GM21825 (cell line): ENCODE results near the gene RCSD1.
"Not testable (repeated sequence)": the region's sequence is repeated elsewhere in the genome, so short reads cannot be mapped to it uniquely, and the experiment has no call there.

Source experiments
- ATAC-seq: cut with Tn5 transposase; IDR thresholded peaks from one replicate; pipeline ENCODE4 v1.9.1; 2021; ENCODE audit warnings: mild to moderate bottlenecking, moderate library complexity; ENCODE audit not compliant: unreplicated experiment

RCSD1 gene

DNA sequence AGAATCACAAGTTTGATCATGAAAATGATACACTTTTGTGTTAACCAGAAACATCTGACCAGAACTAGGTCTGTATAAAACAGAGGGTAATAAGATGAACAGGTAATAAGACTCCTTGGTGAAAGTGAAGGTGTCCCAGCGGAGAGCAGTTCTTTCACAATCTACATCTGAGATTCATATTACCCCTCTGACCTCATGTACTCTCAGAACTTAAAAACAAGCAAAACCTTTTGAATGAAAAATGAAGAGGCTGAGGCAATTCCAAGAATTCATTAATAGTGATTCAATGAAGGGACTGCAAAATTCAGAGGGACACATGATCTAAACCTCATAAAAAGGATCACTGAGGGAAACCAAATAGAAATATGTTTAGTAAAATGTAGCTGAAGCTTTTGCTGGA, 80.8 kb downstream of the RCSD1 start:
- ATAC-seq, result no peak

DNA sequence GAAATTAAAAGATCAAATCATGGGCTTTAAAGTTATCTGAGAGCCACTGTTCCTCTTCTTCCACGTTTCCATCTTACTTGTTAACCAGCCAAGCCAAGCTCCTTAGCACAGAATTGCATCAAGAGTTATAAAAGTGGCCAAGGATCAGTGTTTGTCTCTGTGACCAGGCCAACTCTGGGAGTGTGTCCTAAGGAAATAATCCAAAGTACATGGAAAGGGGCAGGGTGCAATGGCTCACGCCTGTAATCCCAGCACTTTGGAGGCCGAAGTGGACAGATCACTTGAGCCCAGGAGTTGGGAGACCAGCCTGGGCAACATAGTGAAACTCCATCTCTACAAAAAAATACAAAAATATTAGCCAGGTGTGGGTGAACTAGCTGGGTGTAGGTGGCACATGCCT, 81.8 kb downstream of the RCSD1 start:
- no peak for ATAC-seq

DNA sequence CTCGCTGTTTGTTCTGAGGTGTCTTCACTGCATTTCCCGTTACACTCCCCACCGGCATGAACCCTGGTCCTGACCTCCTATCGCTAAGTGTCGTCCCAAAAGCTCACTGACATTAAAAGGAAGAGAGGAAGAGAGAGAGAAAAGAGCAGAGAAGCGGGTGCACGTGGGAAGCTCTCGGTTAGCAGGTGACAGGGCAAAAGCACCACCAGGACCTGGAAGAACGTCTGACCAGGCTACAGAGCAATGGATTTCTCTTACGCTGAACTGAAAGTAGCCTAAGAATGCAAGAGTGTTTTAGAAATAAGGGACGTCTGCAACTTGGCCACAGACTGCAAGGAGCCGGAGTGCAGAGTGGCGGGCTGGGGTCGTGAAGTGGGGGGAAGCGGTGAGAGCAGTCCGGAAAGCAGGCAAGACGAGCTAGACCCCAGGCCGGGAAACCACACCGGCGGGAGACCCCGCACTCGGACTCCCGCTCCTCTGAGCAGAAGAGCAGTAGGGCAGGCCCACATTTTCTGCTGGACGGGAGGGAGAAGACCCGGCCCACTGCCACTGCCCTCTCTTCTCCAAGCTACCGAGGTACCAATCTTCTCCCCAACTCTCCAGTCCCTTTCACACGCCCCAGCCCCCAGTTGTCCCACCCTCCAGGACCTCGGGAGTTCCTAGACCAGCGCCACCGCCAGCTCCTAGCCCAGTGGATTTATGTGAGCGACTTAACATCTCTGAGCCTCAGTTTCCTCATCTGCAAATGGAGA, 83.5 kb downstream of the RCSD1 start:
- no peak for ATAC-seq

DNA sequence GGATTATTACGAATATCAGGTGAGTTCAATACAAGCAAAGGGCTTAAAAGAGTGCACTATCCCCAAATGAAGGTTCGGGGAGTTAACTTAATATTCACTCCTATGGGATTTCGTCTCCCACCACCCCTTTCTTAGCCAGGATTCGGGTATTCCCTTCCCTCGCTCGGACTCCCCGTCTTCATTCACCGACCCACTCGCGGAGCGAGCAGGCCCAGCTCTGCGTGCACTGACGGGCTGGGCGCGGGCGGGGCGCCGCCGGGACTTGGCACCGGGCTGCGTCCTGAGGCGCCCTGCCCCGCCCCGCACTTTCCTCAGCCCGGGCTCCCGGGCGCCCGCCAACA, 84.0 kb downstream of the RCSD1 start:
- ATAC-seq, result peak; percentile 49

DNA sequence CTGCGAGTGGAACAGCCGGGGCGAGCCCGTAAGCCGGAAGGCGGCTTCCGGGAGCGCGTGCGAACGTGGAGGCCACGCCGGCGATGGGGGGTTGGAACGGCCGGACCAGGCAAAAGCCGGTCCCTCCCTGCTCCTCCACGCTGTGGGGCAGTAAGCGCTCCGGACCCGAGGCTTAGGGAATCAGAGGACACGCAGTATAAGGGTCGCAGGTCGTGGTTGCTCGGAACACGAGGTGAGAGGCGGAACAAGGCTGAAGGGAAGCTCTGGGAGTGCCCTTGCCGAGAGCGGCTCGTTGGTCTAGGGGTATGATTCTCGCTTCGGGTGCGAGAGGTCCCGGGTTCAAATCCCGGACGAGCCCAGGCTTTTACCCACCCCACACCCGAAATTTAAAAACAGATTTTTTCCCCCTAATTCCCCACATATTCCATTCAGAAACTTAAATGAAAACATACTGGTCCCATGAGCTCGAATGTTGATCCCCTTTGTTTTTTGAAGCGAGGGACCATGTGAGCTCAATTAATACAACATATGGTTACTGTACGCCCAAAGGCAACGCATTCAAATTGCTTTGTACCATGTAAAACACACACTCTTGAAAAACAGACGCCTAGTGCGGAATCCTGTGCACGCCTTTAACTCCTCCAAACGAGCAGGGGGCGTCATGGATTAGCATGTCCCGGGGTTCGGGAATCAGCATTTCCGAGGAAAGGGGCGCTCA, 84.6 kb downstream of the RCSD1 start:
- peak; percentile 42 for ATAC-seq

DNA sequence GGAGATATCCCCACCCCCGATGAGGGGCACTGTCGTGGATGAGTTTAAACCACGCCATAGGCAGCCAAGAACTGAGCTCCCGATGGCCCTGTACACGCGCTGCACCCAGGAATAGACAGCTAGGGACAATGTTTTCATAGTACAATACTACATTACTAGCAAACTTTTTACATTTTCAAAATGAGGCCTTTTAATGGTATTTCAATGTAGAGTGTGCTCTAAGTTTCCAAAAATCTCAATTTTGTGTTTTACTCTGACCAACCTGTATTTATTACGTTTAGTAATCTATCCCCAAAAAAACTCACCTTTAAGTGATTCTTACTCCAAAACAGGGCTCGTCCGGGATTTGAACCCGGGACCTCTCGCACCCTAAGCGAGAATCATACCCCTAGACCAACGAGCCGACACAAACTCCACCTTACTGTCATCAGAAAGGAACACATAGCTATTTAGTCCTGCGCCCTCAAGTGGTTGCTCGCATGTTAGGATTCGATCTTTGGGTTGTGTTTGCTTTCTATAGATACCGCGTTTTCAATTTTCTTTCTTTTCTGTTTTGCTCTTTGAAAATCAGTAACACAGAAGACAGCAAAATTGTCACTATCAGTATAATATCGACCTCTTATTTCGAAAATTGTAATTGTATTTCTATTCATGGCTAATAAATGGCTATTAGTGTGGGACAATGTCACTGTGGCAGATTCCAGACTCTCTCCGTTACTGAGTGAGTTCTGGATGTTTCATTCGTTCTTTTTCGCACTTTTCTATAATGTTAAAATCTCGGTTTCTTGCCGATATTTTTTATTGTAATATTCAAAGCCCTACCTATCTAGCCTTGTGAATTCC, 85.3 kb downstream of the RCSD1 start:
- peak; percentile 42 for ATAC-seq

DNA sequence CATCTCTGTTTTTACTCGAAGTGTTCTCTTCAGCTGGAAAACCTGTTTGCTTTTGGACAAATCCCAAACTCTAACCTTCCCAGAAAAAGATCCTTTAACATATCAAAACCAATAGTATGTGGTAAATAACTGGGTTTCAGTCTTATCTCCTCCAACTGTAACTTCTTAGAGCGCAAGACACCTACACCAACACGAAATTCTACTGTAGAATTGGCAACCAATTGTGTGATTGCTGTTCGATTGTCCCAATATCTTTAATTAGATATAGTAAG, 85.9 kb downstream of the RCSD1 start:
- ATAC-seq, result no peak

DNA sequence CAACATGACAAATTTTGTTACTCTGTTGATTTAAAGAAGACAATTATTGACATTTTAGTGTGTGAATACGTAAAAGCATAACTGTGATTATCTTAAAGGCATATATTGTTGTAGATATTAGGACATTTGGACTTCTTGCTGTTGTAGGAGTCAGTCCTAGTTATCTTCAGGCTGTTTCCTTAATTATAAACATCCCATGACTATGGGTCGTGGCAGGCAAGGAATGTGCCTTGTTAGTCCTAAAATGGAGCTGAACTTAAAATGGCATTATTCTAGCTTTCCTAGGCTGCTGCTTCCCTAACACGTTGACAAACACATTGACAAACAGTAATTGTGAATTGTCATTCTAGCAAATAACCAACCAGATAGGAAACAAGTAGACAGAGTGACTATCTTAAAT, 87.3 kb downstream of the RCSD1 start:
- no peak for ATAC-seq

DNA sequence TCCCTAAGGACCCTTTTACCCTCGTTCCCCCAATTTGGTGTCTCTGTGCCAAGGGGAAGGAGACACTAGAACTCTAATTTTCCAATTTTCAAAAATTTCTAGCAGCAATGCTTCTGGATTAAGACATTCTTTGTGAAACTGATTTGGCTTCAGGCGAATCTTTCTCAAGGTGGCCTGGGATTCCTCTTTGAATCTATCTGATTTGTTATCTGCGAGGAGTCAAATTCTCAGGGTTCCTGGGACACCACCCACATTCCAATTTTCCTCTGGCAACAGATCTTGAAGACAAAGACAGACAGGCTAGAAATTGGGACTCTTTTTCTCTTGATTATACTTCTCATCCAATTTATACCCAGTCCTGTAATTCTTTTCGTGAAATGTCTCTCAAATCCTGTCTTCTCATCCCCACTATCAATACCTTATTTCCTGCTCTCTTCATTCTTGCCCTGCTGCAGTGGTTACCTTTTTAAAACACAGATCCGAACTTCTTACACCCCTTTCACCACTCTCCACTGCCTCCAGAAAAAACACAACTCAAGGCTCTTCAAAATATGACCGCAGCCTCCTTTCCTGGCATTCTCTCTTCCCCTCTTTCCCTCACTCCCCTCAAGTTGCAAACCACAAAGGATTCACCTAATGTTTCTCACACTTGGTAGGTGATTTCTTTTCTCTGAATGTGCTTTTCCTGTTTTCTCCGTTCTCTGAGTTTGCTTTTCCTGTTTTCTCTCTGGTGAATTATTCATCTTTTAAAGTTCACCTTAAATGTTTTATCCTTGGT, 89.1 kb downstream of the RCSD1 start:
- no peak for ATAC-seq

DNA sequence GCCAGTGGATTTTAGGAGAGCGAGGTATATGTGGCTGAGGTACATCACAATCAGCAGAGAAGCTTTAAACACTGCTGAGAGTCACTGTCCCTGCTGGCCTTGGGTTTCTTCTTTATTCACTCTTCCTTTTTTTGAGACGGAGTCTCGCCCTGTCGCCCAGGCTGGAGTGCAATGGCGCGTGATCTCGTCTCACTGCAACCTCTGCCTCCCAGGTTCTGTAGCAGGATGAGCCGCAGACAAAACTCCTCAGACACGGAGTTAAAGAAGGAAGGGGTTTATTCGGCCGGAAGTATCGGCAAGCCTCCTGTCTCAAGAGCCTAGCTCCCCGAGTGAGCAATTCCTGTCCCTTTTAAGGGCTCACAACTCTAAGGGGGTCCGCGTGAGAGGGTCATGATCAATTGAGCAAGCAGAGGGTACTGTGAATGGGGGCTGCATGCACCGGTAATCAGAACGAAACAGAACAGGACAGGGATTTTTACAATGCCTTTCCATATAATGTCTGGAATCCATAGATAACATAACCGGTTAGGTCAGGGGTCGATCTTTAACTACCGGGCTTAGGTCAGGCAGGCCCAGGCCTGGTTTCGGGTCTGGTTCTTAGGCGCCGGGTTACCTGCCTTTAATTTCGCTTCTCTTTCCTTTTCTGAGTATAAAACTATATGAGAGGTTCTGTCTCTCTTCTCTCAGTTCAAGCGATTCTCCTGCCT, 89.8 kb downstream of the RCSD1 start:
- not testable (repeated sequence) for ATAC-seq

DNA sequence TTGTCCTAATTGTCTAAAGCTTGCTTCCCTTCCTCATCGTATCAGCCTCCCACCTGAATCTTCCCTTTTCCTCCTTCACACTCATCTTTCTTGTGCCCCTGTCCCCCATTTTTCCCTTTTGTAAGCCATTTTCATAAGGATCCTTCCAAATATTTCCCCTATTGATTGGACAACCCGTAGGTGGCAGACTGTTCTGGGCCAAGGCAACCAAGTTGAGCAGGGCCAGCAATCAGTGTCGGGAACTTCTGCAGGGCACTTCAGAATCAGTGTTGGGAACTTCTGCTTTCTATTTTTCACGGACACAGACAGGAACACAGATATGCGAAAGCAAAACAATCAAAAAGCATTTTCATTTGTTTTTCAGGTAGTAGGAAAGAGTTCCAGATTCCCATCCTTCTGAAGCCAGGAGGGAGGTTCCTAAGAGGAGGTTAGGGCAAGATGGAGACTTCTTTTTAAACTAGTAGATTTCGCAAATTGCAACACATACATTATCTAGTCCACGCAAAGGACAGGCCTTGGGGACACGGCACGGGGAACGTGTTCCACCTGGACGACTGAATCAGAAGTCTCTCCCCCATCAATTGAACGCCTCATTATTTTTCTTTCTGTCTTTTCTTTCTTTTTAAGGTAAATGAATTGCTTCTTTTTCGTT, 91.1 kb downstream of the RCSD1 start:
- no peak for ATAC-seq

DNA sequence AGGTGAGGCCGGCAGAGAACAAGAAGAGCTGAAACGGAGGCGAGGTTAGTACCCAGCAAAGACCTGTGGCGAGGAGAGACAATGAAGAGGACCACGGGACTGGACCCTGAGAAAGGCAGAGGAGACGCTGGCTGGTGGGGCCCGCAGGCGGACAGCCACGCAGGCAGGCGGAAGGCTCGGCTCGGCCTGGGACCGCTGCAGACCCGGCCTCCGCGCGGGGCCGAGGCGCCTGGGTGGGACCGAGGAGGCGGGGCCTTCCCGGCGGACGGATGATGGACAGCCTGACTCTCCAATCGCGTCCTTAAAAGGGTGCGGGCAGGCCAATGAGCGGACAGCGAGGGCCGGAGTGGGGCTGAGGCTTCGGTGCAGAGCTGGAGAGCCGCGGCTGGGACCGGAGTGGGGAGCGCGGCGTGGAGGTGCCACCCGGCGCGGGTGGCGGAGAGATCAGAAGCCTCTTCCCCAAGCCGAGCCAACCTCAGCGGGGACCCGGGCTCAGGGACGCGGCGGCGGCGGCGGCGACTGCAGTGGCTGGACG, 91.7 kb downstream of the RCSD1 start, which contains the start of gene MPZL1:
TSS of gene MPZL1 (plus strand) at position 366 of the 535 bp plus-strand sequence. CDS start 170 bp downstream, outside the sequence.
- ATAC-seq, result peak; percentile 87

DNA sequence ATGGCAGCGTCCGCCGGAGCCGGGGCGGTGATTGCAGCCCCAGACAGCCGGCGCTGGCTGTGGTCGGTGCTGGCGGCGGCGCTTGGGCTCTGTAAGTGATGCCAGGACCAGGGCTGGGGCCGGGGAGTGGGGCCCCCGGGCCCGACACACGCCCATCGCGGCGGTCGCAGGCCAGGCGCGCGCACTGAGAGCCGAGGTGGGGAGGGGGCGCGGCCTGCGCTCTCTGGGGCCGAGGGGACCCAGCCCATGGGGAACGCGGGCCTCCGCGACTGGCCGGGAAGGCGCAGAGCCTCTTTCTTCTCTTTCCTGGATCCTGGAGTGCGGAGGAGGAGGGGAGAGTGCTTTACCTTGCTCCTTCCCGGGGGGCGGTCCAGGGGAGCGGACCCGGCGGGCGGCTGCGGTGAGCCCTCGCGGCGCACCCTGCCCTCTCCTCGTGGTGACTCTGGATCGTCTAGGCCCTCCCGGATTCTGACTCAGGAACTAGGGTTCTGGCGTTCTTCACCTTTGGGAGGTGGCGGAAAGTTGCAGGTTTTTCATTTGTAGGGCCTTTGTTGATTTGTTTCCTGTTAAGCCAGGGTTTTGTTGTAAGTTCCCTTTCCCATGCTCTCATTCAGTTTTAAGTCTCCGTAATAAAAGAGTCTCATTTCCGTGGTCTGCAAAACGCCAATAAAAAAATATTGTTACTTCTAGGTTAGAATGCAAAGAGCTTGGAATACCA, 92.3 kb downstream of the RCSD1 start:
- ATAC-seq, result peak; percentile 19

DNA sequence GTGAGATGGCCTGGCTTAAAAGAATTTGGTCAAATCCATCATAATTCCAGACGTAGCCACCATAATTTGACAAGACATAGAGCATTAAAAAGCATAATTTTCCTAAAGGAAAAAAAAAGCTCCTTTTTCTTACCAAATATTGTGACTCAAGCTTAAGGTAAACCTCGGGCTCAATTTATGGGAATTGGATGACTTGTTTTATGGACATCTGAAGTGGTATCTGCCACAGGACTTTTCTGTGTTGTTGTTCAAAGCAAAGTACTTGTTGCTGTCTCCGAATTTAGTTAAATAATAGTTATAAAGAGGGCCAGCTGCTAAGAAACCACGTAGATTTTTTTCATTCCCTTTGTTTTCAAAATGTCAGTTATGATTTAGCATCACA, 92.8 kb downstream of the RCSD1 start:
- no peak for ATAC-seq

DNA sequence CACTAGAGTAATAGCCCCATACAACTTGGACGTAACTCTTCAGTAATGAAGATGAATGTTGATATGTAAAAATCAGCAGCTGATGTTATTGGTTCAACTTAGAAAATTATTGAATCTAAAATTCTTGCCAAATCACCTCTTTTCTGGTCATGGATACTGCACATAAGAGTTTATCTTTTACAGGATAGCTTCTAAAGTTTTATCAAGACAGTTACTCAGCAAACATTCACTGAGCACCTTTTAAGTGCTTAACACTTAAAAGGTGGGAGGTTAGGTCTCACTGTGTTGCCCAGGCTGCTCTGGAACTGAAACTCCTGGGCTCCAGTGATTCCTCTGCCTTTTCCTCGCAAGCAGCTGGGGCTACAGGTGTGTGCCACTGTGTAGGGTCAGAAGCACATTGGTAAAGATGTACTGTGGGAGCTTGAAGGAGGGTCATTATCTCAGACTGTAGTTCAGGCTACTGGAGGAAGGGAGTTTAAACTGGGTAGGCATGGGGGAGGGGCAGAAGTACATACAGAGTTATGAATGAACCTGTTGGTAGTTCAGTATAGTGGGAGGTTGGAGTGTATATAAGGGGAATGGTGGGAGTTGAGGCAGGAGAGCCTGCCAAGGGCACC, 93.8 kb downstream of the RCSD1 start:
- ATAC-seq, result no peak

DNA sequence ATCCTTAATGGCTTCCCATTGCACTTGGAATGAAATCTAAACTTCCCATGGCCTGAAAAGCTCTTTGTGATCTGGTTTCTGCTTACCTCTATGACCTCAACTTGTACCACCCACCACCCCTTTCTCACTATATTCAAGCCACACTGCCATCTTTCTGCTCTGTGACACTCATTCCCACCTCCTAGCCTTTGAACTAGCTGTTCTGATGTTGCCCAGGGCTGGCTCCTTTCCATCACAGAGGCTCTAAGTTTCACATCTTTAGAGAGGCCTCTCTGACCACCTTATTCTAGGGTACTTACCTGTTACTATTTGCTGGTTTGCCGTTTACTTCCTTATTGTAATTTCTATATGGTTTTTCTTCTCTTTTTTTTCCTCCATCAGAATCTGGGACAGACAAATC, 96.0 kb downstream of the RCSD1 start:
- ATAC-seq, result no peak

DNA sequence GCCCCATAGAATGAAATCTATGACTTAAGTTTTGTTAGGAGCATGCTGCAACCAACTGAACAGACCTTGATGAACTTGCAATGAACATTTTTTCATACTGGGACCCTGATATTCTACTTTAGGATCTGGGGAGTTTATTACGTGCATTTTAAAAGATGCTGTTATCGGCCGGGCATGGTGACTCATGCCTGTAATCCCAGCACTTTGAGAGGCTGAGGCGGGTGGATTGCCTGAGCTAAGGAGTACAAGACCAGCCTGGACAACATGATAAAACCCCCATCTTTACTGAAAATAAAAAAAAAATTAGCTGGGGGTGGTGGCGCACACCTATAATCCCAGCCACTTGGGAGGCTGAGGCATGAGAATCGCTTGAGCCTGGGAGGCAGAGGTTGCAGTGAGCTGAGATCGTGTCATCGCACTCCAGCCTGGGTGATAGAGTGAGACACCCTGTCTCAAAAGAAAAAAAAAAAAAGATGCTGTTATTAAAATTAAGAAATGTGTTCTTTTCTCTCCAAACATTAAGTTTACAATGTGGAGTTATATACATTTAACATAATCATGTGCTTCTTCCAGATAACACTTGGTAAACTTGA, 98.9 kb downstream of the RCSD1 start:
- no peak for ATAC-seq

DNA sequence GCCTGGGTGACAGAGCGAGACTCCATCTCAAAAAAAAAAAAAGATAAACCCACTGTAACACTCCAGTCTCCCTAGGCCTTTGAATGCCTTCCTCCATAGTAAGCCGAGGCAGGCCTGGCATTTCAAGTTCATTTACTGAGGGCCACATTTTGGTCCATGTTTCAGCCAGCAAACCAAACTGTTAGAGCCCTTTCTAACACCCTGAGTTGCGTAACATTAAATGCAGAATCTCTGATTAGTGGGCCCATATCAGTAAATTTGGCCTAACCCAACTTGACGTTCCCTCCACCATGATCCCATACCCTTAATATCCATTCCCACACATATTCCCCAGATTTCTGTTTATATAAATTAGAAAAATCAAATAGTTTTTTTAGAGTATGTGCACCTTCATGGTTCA, 104.2 kb downstream of the RCSD1 start:
- no peak for ATAC-seq
